K562 (cell line): ENCODE data around the gene ADGRA1. TPM values are rescaled to one million over a fixed set of nuclear protein-coding genes. Genes with fewer than 3 reads are reported as not detected.

ENCODE experiments used
- ATAC-seq: fragments of 200-7000 bp; cut with Tn5 transposase; 3 replicates; pipeline ENCODE4 v1.9.1; 2020; ENCODE audit warnings: moderate library complexity
- BruUV-seq: library from RNA; stranded (reverse); fragments of 400-500 nt; replicated peaks from 2 replicates; lab custom pipeline; 2021; lab: Mats Ljungman, UMichigan
- CTCF ChIA-PET: fragments of 300-600 bp; formaldehyde crosslinking; extraction: SDS; loops from one replicate; lab custom pipeline; 2021; ENCODE audit warnings: low intra/inter-chr PET ratio; lab: Yijun Ruan, JAX
- POLR2A ChIA-PET: fragments of 300-600, 350-650 bp; sonication (Branson Sonifier 250); formaldehyde crosslinking; extraction: SDS; loops from one replicate; lab custom pipeline; 2021; ENCODE audit warnings: antibody characterized with exemption, inconsistent platforms; lab: Yijun Ruan, JAX
- DNase-seq, 4 experiments: peaks; one replicate each; pipeline versions ENCODE4 v3.0.0 to v3.0.0-alpha.2; 2011 to 2018; ENCODE audit warnings: low spot score in 3 of 4, mixed read lengths in 3 of 4; ENCODE audit errors: extremely low read depth in 1 of 4
- FAIRE-seq: peaks from 2 replicates; lab custom pipeline; 2011; peaks lifted over from hg19 to GRCh38; lab: Jason Lieb, UNC
- H2AFZ ChIP-seq: 2 replicates; pipeline ENCODE4 v1.6.0; 2011; ENCODE audit warnings: low read depth, low read length, control low read depth, inconsistent platforms
- H3K27ac ChIP-seq: fragments of 200-600 bp; 3 replicates; pipeline ENCODE4 v1.8.0; 2011; ENCODE audit warnings: low read depth, mild to moderate bottlenecking, control low read depth, inconsistent platforms, low read length, moderate library complexity, mixed read lengths; ENCODE audit errors: extremely low read depth
- H3K27me3 ChIP-seq, 2 experiments: fragments of 300-600 bp in 1 of 2; 2 replicates in 1 of 2; 3 replicates in 1 of 2; pipeline versions ENCODE4 v1.6.0 to v1.8.0; 2011; ENCODE audit warnings: inconsistent platforms in 2 of 2, low read length in 2 of 2, mild to moderate bottlenecking in 1 of 2, mixed read lengths in 1 of 2, moderate library complexity in 1 of 2; ENCODE audit not compliant: control insufficient read depth in 2 of 2, insufficient read depth in 2 of 2
- H3K36me3 ChIP-seq: fragments of 300-600 bp; 3 replicates; pipeline ENCODE4 v1.8.0; 2011; ENCODE audit warnings: mild to moderate bottlenecking, low read length, inconsistent platforms; ENCODE audit not compliant: control insufficient read depth, insufficient read depth
- H3K4me1 ChIP-seq, 2 experiments: fragments of 200-600 bp in 1 of 2; replicated peaks in 1 of 2; 2 replicates in 1 of 2; 3 replicates in 1 of 2; pipeline versions ENCODE4 v1.5.1 to v1.8.0; 2011; ENCODE audit warnings: inconsistent platforms in 2 of 2, low read length in 2 of 2, mild to moderate bottlenecking in 1 of 2, mixed read lengths in 1 of 2, moderate library complexity in 1 of 2; ENCODE audit not compliant: control insufficient read depth in 2 of 2, insufficient read depth in 2 of 2
- H3K4me2 ChIP-seq: 2 replicates; pipeline ENCODE4 v1.6.1; 2011; ENCODE audit warnings: low read length, control low read depth, inconsistent platforms, mixed read lengths; ENCODE audit not compliant: insufficient read depth
- H3K4me3 ChIP-seq: fragments of 200-600 bp; sonication (generic), shearing (Covaris generic); 2 replicates; pipeline ENCODE4 v1.5.1; 2016; ENCODE audit warnings: control low read depth, inconsistent platforms
- H3K79me2 ChIP-seq: fragments of 200-600 bp; 3 replicates; pipeline ENCODE4 v1.8.0; 2011; ENCODE audit warnings: low read length, inconsistent platforms; ENCODE audit not compliant: control insufficient read depth, insufficient read depth
- H3K9ac ChIP-seq, 2 experiments: 2 replicates each; pipeline versions ENCODE4 v1.6.0 to v1.6.1; 2011; ENCODE audit warnings: low read depth in 2 of 2, low read length in 2 of 2, control low read depth in 1 of 2, inconsistent platforms in 1 of 2, mild to moderate bottlenecking in 1 of 2, mixed read lengths in 1 of 2; ENCODE audit not compliant: insufficient read depth in 1 of 2
- H3K9me1 ChIP-seq: one replicate; pipeline ENCODE4 v1.6.0; 2011; ENCODE audit warnings: inconsistent platforms, mild to moderate bottlenecking, low read length, moderate library complexity; ENCODE audit not compliant: control insufficient read depth, insufficient read depth
- H3K9me3 ChIP-seq: replicated peaks from 2 replicates; pipeline ENCODE4 v1.5.1; 2011; ENCODE audit warnings: low read depth, low read length, inconsistent platforms; ENCODE audit not compliant: control insufficient read depth, insufficient read depth
- H4K20me1 ChIP-seq: replicated peaks from 2 replicates; pipeline ENCODE4 v1.6.1; 2011; ENCODE audit warnings: low read length, inconsistent platforms, mixed read lengths; ENCODE audit not compliant: control insufficient read depth, insufficient read depth
- BCLAF1 ChIP-seq, 2 experiments: fragments of 450-650 bp in 1 of 2; IDR thresholded peaks; 2 replicates each; pipeline ENCODE4 v1.6.1; 2011 to 2017; ENCODE audit warnings: low read depth in 2 of 2, antibody characterized with exemption in 1 of 2, borderline replicate concordance in 1 of 2, low read length in 1 of 2, mild to moderate bottlenecking in 1 of 2, mixed read lengths in 1 of 2; ENCODE audit not compliant: control insufficient read depth in 1 of 2
- CBFA2T2 ChIP-seq: fragments of 450-650 bp; conservative IDR thresholded peaks from 2 replicates; pipeline ENCODE4 v1.6.1; 2017; ENCODE audit warnings: mild to moderate bottlenecking
- CTCF ChIP-seq, 3 experiments: IDR thresholded peaks in 2 of 3; conservative IDR thresholded peaks in 1 of 3; 2 replicates each; pipeline ENCODE4 v1.5.1; 2011 to 2012; ENCODE audit warnings: low read length in 3 of 3, mild to moderate bottlenecking in 3 of 3, control low read depth in 2 of 3, improper control_type of control experiment in 1 of 3, inconsistent platforms in 1 of 3, low read depth in 1 of 3, mixed read lengths in 1 of 3, moderate library complexity in 1 of 3; ENCODE audit not compliant: insufficient read depth in 2 of 3
- ETS2 ChIP-seq: IDR thresholded peaks from 2 replicates; pipeline ENCODE4 v1.6.1; 2016; ENCODE audit warnings: borderline replicate concordance, missing genetic modification characterization, mild to moderate bottlenecking, moderate library complexity, missing compliant biosample characterization; ENCODE audit not compliant: poor library complexity, severe bottlenecking
- FOXJ2 ChIP-seq: fragments of 200-800 bp; sonication (Bioruptor generic); IDR thresholded peaks from 2 replicates; pipeline ENCODE4 v1.6.1; 2016; ENCODE audit warnings: missing genetic modification characterization, missing compliant biosample characterization
- LARP7 ChIP-seq: fragments of 450-650 bp; IDR thresholded peaks from 2 replicates; pipeline ENCODE4 v1.6.1; 2016
- MEF2A ChIP-seq: IDR thresholded peaks from 2 replicates; pipeline ENCODE4 v1.6.1; 2011; ENCODE audit warnings: low read depth, mild to moderate bottlenecking, low read length, moderate library complexity; ENCODE audit not compliant: control insufficient read depth
- RBM34 ChIP-seq: fragments of 200-400 bp; formaldehyde crosslinking; IDR thresholded peaks from 2 replicates; pipeline ENCODE4 v1.6.1; 2018; ENCODE audit warnings: low read length, borderline replicate concordance; ENCODE audit not compliant: insufficient read depth
- SREBF1 ChIP-seq: fragments of 150-350 bp; IDR thresholded peaks from 2 replicates; pipeline ENCODE4 v1.6.1; 2014; ENCODE audit warnings: antibody characterized with exemption, low read depth, low read length, borderline replicate concordance
- ZNF165 ChIP-seq: fragments of 250-450 bp; sonication (Bioruptor Pico); IDR thresholded peaks from 2 replicates; pipeline ENCODE4 v1.4.0; 2020; ENCODE audit warnings: borderline replicate concordance
- ZNF197 ChIP-seq: fragments of 200-800 bp; sonication (Bioruptor generic); IDR thresholded peaks from 2 replicates; pipeline ENCODE4 v1.6.1; 2016; ENCODE audit warnings: low read depth, missing genetic modification characterization, missing compliant biosample characterization
- ZNF212 ChIP-seq: fragments of 450-650 bp; formaldehyde crosslinking; IDR thresholded peaks from 2 replicates; pipeline ENCODE4 v1.4.0; 2020; ENCODE audit warnings: mild to moderate bottlenecking
- WGBS: fragments of 100-300 bp; shearing (Covaris generic); methylation state at CpG from one replicate; pipeline ENCODE4 v1.1.6; 2016; ENCODE audit warnings: low coverage, mixed read lengths; ENCODE audit not compliant: insufficient coverage; ENCODE audit errors: missing lambda C conversion rate; 5-methylcytosine and 5-hydroxymethylcytosine counted together
- in situ Hi-C: fragments of 300-500 bp; cut with MboI; formaldehyde crosslinking; loops from 4 replicates; pipeline ENCODE4 v1.15.0; 2018; ENCODE audit warnings: inconsistent platforms, mixed read lengths
- intact Hi-C: fragments of 100-400 bp; cut with micrococcal nuclease; formaldehyde crosslinking; loops from 2 replicates; pipeline ENCODE4 v1.14.2; 2022
- polyA plus RNA-seq, 8 experiments: library from polyadenylated mRNA; depleted of rRNA in 4 of 8; stranded (reverse) in 5 of 8; unstranded in 3 of 8; fragments of >200 nt; fragmentation: Nextera tagmentation in 2 of 8; fragmentation: Illumina TruSeq in 1 of 8; extraction: Ambion mirVana in 2 of 8; extraction: Trizol in 1 of 8; gene quantifications; 2 replicates each; pipeline versions ENCODE4 v1.2.1 to v1.2.3, GENCODE V29; 2011 to 2014; ENCODE audit warnings: inconsistent platforms in 1 of 8, missing spikeins in 1 of 8
- total RNA-seq, 7 experiments: library from RNA; depleted of rRNA in 6 of 7; stranded (reverse); fragments of >200 nt in 6 of 7; fragmentation: Illumina TruSeq in 2 of 7; extraction: Trizol in 2 of 7; gene quantifications; 2 replicates each; pipeline versions ENCODE4 v1.2.1 to v1.2.3, GENCODE V29; 2011 to 2021; ENCODE audit warnings: low replicate concordance in 1 of 7
- TF ChIP-seq, protein P1 (sequence below): sonication (generic); formaldehyde crosslinking; IDR thresholded peaks from 2 replicates; pipeline ENCODE4 v1.9.0; 2022; ENCODE audit warnings: mild to moderate bottlenecking, missing genetic modification reagents

The ADGRA1 gene
- total and polyA plus RNA-seq, 9 of the 15 experiments (the other 6 are each of a cell fraction or from before 2014, with no cell fraction given) = not detected

- Histone ChIP-seq H3K9me3 (no peaks in the 10 kb centered on the region), H3K27me3 (peaks cover 0 to 26% of the 10 kb centered on the region in 2 experiments; a peak in 3 of 5 replicates), H2AFZ (no peak overlapping the region), H3K4me2 (no peak overlapping the region), H3K4me1 (peaks cover 0 to 31% of the 10 kb centered on the region in 2 experiments; a peak in 3 of 5 replicates), H3K9ac (no peak overlapping the region)
- CTCF ChIA-PET = no interaction called here
- in situ Hi-C loops = no loop called here
- DNase-seq (no peak), FAIRE-seq (no peak)
- POLR2A ChIA-PET = interaction anchor here (0.8 kb wide), 1 partner anchor 116 kb away, joined by 3 read pairs; no protein-coding TSS in a partner anchor
- TF ChIP-seq BCLAF1 (IDR thresholded peaks at IDR 0.05; ENCODE audit: borderline replicate concordance in 1 of 2, control insufficient read depth in 1 of 2, low read depth in 2 of 2, low read length in 1 of 2) (no peak), CBFA2T2 (no peak), ZNF197 (no peak), MEF2A (no peak), ZNF165 (CRISPR knock-in tag) (no peak), FOXJ2 (tag) (no peak), ZNF212 (CRISPR knock-in tag) (no peak), ETS2 (tag) (no peak), CTCF (IDR thresholded peaks at IDR 0.05 in 2 of 3, conservative IDR thresholded peaks at IDR 0.05 in 1 of 3; ENCODE audit: insufficient read depth in 2 of 3, low read depth in 1 of 3, low read length in 3 of 3) (no peak), RBM34 (no peak), SREBF1 (no peak), LARP7 (no peak)
- TF ChIP-seq, protein P1, sequence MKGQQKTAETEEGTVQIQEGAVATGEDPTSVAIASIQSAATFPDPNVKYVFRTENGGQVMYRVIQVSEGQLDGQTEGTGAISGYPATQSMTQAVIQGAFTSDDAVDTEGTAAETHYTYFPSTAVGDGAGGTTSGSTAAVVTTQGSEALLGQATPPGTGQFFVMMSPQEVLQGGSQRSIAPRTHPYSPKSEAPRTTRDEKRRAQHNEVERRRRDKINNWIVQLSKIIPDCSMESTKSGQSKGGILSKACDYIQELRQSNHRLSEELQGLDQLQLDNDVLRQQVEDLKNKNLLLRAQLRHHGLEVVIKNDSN (CRISPR knock-in tag) = no peak
- TF ChIP-seq, all 486 proteins: peak for 0
- 10% methylated on average over 15 of the region's 39 CpGs for WGBS
- intact Hi-C loops = no loop called here
- Histone ChIP-seq H3K27ac (no peak overlapping the region), H3K9me1 (no peaks in the 10 kb centered on the region), H4K20me1 (no peaks in the 10 kb centered on the region), H3K4me3 (no peak overlapping the region), H3K36me3 (no peaks in the 10 kb centered on the region), H3K79me2 (no peaks in the 10 kb centered on the region)
- BruUV-seq = no TSS peak
- ATAC-seq = no peak
Observed at GRCh38 chr10:133129071-133129858, 41.5 kb downstream of the ADGRA1 start.
